Stimulated activated CD4-positive, alpha-beta T cell treated with anti-CD3 and anti-CD28 coated beads, TNF-alpha, amount 100 ng/mL, for 48 hours (primary cell): ENCODE data around the gene POLR1H.
A peak's percentile ranks its signal among the peaks of the same experiment; 100 is the strongest.

Source experiments
- DNase-seq, 3 donors: peaks; one replicate each; pipeline ENCODE4 v3.0.0-alpha.2; 2020; ENCODE audit warnings: low read depth in 3 of 3

POLR1H gene

GRCh38 chr6:30061858-30062458 is 893 bp downstream of the POLR1H start:
- no peak for DNase-seq

DNA sequence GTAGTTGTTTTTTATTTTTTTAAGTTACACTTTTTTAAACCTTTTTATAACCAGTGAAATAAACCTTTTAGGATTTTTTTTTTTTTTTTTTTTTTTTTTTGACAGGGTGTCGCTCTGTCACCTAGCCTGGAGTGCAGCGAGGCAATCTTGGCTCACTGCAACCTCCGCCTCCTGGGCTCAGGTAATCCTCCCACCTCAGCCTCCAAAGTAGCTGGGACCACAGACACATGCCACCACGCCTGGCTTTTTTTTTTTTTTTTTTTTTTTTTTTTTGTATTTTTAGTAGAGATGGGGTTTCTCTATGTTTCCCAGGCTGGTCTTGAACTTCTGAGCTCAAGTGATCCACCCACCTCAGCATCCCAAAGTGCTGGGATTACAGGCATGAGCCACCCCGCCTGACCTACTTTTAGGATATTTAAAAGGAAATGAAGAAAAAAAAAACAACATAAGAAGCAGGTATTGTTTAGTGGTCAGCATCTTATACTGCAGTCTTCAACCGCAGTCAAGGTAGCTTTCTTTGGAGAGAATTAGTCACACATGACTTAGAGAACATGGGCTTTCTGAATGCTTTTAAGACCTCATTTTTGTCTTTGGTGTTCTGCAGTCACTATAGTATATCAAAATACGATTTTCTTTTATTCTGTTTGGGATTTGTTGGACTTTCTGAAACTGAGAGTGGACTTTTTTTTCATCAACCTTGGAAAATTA is 1.6 kb downstream of the POLR1H start:
- no peak for DNase-seq

GRCh38 chr6:30063315-30063714 is 2.2 kb downstream of the POLR1H start:
- no peak for DNase-seq

DNA sequence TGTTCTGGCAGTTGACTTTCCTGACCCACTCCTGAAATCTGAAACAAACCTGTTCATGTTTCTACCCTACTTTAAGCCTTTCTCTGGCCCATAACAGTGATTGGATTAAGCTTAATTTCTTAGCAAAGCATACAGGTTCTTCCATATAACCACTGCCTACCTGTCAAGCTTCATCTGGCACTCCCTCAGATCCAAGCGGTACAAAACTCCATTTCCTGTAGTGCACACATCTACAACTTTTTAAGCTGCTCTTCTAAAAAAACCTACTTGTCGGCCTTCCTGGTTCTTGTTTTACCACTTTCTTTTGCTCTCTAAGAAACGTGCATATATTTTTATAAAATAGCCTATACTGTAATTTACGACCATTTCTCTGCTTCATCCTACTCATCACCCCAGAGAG is 5.0 kb downstream of the POLR1H start:
- DNase-seq, result no peak

DNA sequence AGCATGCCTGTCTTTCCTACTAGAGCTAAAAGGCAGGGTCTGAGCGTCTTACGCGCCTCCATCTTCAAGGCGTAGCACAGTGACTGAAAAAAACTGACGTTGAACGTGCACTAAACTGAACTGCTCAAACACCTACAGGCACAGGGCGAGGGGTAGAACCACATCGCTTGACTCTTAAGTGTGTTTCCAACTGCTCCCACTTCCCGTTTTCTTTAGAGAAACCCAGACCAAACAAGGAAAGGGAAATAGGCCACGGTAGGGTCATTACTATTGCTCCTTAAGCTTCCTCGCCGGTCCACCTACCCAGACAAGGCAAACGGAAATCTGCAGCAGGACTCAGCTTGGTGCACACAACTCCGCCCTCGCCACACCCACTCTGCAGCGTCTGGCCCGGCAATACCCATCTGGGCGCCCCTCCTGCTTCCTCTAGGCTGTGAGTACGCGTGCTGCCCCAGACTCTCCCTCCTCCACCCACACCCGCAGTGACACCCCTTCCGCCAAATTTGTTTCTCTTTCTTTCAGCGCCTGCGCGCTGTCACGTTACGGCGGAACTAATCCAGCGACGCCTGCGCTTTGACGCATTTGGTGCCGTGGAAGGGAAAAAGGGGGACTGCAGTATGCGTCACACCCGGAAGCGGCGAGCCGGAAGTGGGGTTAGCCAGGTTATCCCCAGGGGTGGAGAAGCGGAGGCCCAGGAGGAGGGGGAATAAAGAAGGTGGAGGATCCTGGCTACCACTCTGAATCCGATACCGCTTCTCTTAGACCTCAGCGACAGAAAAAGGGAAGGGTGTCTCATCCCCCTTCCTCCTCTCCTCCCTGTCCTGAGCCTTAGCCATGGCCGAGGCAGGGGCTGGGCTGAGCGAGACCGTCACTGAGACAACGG is 5.8 kb downstream of the POLR1H start, which contains the start of gene PPP1R11:
Gene PPP1R11 (plus strand): TSS at position 622 of the 883 bp plus-strand sequence. CDS start 213 bp downstream, at position 835.
- DNase-seq, result peak; percentile 95 to 99 (median 97)

DNA sequence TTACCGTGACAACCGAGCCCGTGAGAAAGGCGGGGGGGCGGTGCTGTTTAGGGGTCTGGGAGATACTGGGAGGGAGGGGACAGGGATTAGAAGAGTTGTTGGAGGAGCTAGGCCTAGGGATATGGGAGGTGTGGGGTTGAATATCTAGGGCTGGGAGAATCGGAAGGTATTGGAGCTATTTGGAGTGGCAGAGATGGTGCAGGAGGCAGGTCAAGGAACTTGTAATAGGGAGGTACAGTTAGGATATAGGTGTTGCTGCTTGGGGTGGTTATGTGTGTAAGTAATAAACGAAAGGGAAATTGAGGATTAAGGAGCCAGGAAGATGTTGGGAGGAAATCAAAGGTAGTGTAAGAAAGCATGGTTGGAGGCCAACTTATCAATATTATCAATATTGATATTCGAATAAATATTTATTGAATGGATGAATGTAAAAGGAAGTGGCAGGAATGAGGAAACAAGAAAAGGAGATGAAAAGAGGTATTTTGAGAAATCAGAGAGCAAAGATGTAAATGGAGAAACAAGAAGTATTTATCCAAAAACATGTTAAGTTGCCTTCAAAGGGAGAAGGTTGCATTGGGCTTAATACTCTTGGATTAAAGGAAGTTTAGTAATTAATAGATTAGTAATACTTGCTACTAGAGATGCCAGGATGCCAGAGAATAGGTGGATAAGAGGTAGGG is 6.5 kb downstream of the POLR1H start:
- no peak for DNase-seq

DNA sequence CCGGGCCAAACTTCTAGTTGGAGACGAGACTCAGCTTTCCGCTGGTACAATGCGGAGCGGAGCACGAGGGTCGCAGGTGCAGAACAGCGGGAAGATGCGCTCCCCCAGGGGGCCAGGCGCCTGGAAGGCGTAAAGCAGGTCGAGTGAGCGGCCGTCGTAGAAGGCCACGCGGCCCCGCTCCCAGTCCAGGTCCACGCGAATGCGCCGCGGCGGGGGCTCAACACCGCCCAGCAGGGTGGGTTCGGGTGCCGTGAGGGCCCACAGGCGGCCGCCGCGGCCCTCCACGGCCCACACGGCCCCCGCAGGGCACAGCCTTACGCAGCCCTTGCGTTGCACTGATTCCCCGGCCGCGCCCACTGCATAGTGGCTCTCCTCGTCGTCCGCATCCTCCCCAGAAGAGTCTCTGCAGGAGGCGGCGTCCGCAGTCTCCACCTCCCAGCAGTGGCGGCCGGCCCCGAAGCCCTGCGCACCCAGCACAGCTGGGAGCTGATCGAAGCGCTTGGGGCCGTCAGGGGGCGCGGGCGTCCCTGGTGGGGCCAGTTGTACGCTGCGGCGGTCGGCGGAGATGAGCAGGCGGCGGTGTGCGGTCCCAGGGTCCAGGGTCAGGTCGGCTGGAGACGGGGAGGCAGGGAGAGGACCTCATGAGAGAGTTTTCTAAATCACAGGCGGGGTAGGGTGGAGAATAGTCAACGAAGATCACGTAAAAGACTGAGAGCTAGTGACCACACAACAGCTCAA is 10.2 kb downstream of the POLR1H start:
- DNase-seq, result no peak

DNA sequence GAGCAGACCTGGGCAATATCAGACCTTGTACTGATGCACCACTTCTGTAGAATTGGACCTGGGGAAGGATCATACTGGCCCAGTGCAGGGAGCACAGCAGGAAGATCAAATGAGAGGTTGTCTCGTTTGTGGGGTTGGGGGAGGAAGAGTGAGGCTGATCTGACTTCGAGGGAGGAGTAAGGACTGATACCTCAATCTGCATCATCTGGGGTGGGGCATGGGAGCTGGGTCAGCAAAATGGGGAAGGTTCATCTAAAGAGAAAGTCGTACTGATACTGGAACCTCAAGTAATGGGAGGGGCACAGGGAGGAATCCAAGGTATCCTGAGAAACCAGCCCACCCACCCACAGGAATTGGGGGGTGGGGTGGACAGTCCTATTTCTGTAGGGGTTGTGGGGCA is 10.8 kb downstream of the POLR1H start:
- no peak for DNase-seq

DNA sequence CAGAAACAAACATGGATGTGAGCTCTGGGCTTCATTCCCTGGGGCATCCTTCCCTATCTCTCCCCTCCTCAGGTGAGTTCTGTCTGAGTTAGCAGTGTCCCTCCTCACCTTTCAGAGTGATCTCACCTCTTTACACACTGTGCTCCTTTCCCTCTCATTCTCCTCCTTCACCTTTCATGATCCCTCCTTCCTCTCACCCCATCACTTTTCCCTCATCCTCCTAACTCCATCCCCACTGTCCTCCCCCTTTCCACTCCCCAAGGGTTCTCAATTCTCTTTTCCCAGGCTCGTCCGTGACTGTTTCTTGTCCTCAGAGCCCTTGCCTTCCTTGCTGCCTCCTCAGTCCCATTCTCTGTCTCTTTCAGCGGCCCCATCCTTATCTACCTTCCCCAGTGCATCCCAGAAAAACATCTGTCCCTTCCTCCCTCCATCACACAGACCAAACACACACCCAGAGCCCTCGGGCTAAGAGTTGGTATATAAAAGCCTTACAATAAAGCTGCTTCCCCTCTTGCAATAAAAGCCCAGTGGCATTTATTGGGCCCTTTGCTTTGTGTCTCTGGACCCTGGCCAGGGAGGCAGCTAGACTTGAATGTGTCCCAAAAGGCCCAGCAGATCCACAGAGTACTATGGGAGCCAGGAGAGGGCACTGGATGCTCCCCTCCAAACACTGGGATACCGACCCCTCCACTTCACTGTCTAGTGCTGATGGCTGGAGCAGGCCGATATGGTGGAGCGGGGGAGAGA is 12.6 kb downstream of the POLR1H start:
- no peak for DNase-seq

GRCh38 chr6:30074331-30075093 is 13.4 kb downstream of the POLR1H start:
- DNase-seq, result no peak

GRCh38 chr6:30075094-30075789 is 14.2 kb downstream of the POLR1H start, which contains the start of gene RNF39:
RNF39 (minus strand) TSS chr6:30075769; CDS start chr6:30075585, 184 bp downstream.
- DNase-seq, result no peak

DNA sequence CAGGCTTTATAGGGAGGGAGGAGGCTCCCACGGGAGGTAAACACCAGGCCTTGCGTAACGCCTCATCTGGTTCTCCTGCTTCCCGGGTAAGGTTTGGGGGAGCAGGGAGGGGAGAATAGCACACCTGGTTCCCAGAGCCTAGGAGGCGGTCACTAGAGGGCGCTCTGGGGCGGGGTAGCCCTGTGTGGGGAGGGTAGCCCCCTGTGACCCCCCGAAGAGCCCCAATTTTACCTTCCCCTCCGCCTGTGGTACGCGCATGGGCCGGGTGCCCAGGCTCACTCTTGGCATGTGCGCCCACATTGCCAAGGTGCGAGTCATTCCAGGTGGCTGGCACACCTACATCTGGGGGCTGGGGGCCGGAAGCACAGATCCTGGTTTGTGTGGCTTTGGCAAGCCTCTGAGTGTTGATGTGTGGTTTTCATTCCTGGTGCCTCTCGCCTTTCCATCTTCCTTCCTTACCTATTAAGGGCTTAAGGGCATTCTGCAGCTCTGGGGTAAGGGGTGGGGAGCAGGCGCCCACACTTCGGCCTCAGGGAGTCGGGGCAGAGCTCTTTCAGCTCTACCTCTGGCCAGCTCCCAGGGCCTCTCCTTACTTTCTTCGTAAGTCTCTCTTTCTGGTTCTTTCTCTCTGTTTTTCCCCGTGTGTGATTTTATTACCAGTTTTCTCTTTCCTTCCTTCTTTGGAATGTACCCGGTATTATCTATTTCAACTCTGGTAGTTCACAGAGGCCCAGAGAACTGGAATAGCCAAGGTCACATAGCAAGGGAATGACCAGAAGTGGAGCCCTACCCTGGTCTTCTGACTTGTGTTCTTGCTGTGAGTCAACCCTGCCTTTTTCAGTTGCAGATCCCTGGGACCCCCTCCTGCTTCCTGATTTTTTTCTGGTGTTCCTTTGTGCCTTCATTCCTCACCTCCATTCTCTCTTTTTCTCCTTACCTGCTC is 15.0 kb downstream of the POLR1H start:
- no peak for DNase-seq

DNA sequence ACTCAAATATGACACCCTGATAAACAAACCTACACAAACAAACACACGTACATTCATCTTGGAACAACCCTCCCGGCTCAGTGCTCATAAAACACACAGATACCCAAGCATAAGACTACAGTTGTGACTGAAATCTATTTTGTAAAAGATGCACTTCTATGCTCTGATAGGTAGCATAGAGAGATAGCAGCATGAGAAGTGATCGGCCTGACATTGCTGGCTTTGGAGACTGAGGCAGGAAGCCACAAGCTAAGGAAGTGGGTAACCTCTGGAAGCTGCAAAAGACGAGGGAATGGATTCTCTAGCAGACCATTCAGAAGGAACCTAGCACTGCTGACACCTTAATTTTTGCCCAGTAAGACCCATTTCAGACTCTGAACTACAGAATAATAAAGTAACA is 16.2 kb downstream of the POLR1H start:
- no peak for DNase-seq

- DNase-seq, result no peak
These were observed 26.8 kb downstream of the POLR1H start for GRCh38 chr6:30087876-30088275.

DNA sequence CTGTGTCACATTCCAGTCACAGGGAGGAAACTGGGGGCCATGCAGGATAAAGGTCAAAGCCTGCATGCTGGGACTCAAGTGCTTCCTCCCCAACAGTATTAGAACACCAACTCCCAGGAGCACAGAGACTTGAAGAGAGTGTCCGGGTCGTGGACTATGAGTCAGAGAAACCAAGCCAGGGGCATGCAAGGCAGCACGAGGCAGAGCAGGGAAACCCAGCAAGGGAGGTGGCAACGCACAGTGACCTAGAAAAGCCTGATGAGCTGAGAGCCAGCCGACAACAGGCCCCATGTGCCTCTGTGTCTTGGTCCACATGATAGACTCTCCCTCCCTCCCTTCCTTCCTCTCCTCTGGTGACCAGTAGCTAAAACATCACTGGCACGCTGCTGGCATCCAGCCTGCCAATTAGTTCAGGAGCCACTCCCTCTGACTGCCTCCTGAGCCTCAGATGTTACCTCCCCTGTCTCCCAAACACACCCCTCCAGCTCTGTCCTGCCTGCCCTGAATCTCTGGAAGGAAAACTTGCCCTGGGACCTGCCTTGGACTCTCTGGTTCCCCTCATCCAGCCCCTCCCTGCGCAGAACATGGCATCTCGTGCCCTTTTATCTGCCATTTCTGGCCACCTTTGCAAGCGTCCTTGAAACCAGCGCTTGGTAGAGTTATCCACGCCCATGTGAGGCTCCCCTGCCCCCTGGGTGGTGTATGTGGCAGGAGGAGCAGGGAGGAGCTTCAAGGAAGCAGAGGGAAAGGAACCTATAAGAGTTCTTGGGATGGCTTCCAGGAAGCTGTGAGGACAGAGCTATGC is 30.7 kb downstream of the POLR1H start:
- no peak for DNase-seq

DNA sequence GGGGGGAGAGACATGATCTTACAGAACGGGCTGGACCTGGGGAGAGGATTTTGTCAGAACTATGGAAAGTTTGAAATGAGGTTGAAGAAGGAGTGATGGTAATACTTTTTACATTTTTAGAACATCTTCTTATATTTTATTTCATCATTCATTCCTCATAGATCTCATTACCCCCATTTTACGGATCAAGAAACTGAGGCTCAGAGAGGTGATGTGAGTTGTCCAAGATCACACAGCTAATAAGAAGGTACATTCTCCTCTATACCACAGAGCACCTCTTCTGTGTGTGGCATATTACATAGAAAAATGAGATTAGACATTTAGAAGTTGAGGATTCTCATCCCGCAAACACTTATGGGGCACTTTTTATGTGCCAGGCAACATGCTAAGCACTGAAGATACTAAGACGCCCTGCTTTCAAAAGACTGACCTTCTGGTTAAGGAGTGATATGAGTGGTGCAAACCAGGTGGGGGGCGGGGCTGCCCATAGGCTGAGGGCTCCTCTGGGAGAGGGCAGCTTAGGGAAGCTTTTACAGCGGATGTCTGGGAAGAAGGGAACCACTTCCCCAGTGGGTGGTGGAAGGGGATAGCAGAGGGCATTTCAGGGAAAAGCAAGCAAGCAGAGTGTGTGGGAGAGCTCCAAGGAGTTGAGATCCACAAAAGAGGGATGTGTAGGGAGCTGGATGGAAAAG is 31.9 kb downstream of the POLR1H start:
- no peak for DNase-seq
